ENCODE results near the gene CNTNAP2. TPM values are rescaled to one million over a fixed set of nuclear protein-coding genes. Genes with fewer than 3 reads are reported as not detected.

CNTNAP2 gene
- total RNA-seq, 2 experiments from 2014 or later, result 0.28 TPM; not detected in 1

- intact Hi-C loops (cut with micrococcal nuclease; ENCODE audit: unreplicated experiment), result no loop called here
- CTCF ChIA-PET (ENCODE audit: unreplicated experiment), result no interaction called here
- H3K27ac ChIP-seq (ENCODE audit: low read depth, low read length, poor library complexity, severe bottlenecking), result no peak overlapping the region
- H3K4me1 ChIP-seq (ENCODE audit: insufficient read depth, low read length, poor library complexity, severe bottlenecking), result no peaks in the 10 kb centered on the region
- no peak for DNase-seq (ENCODE audit: low spot score)
- H2AFZ ChIP-seq (ENCODE audit: low read length), result no peak overlapping the region
- no peaks in the 10 kb centered on the region for H3K79me2 ChIP-seq (ENCODE audit: insufficient read depth, low read depth, low read length)
- no peak overlapping the region for H3K4me3 ChIP-seq (ENCODE audit: low read depth, low read length, poor library complexity, severe bottlenecking)
- no peaks in the 10 kb centered on the region for H3K36me3 ChIP-seq (ENCODE audit: insufficient read depth, low read length)
- no peaks in the 10 kb centered on the region for H3K9me2 ChIP-seq (ENCODE audit: insufficient read depth, low read length)
- H3K4me2 ChIP-seq (ENCODE audit: low read length), result no peak overlapping the region
- H3K9me3 ChIP-seq (ENCODE audit: low read length), result no peaks in the 10 kb centered on the region; the same call in 1 of the 2 replicates
- TF ChIP-seq EZH2phosphoT487 (IDR thresholded peaks at IDR 0.05; ENCODE audit: borderline replicate concordance, low read depth, low read length), result no peak
- TF ChIP-seq, protein P1, sequence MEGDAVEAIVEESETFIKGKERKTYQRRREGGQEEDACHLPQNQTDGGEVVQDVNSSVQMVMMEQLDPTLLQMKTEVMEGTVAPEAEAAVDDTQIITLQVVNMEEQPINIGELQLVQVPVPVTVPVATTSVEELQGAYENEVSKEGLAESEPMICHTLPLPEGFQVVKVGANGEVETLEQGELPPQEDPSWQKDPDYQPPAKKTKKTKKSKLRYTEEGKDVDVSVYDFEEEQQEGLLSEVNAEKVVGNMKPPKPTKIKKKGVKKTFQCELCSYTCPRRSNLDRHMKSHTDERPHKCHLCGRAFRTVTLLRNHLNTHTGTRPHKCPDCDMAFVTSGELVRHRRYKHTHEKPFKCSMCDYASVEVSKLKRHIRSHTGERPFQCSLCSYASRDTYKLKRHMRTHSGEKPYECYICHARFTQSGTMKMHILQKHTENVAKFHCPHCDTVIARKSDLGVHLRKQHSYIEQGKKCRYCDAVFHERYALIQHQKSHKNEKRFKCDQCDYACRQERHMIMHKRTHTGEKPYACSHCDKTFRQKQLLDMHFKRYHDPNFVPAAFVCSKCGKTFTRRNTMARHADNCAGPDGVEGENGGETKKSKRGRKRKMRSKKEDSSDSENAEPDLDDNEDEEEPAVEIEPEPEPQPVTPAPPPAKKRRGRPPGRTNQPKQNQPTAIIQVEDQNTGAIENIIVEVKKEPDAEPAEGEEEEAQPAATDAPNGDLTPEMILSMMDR (conservative IDR thresholded peaks at IDR 0.05; ENCODE audit: low read length), result no peak
- H4K20me1 ChIP-seq (ENCODE audit: insufficient read depth, low read length), result no peaks in the 10 kb centered on the region
- BruUV-seq (replicated peaks), result no TSS peak
- POLR2A ChIA-PET, result no interaction called here
Observed at GRCh38 chr7:146943483-146943882, 826.9 kb downstream of the CNTNAP2 start.

- H3K4me2 ChIP-seq (ENCODE audit: low read length), result no peak overlapping the region
- H3K4me1 ChIP-seq (ENCODE audit: insufficient read depth, low read length, poor library complexity, severe bottlenecking), result no peaks in the 10 kb centered on the region
- no peaks in the 10 kb centered on the region for H3K79me2 ChIP-seq (ENCODE audit: insufficient read depth, low read depth, low read length)
- H3K9me2 ChIP-seq (ENCODE audit: insufficient read depth, low read length), result no peaks in the 10 kb centered on the region
- no peak overlapping the region for H3K4me3 ChIP-seq (ENCODE audit: low read depth, low read length, poor library complexity, severe bottlenecking)
- H3K36me3 ChIP-seq (ENCODE audit: insufficient read depth, low read length), result no peaks in the 10 kb centered on the region
- ChIA-PET CTCF (ENCODE audit: unreplicated experiment) (no interaction called here), POLR2A (no interaction called here)
- H3K9me3 ChIP-seq (ENCODE audit: low read length), result no peaks in the 10 kb centered on the region
- H3K27ac ChIP-seq (ENCODE audit: low read depth, low read length, poor library complexity, severe bottlenecking), result no peak overlapping the region
- H2AFZ ChIP-seq (ENCODE audit: low read length), result no peak overlapping the region
- BruUV-seq (replicated peaks), result no TSS peak
- intact Hi-C loops (cut with micrococcal nuclease; ENCODE audit: unreplicated experiment), result no loop called here
- no peak for DNase-seq (ENCODE audit: low spot score)
- no peaks in the 10 kb centered on the region for H4K20me1 ChIP-seq (ENCODE audit: insufficient read depth, low read length)
- TF ChIP-seq, protein P1 (conservative IDR thresholded peaks at IDR 0.05; ENCODE audit: low read length), result no peak
- TF ChIP-seq EZH2phosphoT487 (IDR thresholded peaks at IDR 0.05; ENCODE audit: borderline replicate concordance, low read depth, low read length), result no peak
Observed at GRCh38 chr7:146948703-146949102, 832.1 kb downstream of the CNTNAP2 start.

DNA sequence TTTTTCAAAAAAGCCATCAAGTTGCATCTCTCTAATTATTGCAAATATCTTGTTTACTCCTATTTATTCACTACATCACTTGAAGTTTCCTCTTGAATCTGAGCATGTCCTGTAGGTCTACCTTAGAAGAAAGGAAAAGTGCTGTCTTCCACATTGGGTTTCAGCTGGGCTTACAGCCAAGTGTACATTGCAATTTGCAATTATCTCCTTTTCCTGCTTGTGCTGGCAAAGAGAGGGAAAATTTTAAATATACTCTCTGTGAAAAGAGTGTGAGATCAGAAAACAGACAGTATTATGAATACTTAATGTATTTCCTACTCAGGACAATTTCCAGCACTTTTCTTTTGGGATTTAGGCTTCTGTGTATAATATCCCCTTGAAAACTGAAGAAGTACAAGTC, 839.7 kb downstream of the CNTNAP2 start:
- ChIA-PET POLR2A (no interaction called here), CTCF (ENCODE audit: unreplicated experiment) (no interaction called here)
- no peaks in the 10 kb centered on the region for H3K36me3 ChIP-seq (ENCODE audit: insufficient read depth, low read length)
- intact Hi-C loops (cut with micrococcal nuclease; ENCODE audit: unreplicated experiment), result no loop called here
- H3K9me3 ChIP-seq (ENCODE audit: low read length), result no peaks in the 10 kb centered on the region
- no peaks in the 10 kb centered on the region for H3K9me2 ChIP-seq (ENCODE audit: insufficient read depth, low read length)
- no peak overlapping the region for H3K4me2 ChIP-seq (ENCODE audit: low read length)
- no peaks in the 10 kb centered on the region for H4K20me1 ChIP-seq (ENCODE audit: insufficient read depth, low read length)
- TF ChIP-seq, protein P1 (conservative IDR thresholded peaks at IDR 0.05; ENCODE audit: low read length), result no peak
- TF ChIP-seq EZH2phosphoT487 (IDR thresholded peaks at IDR 0.05; ENCODE audit: borderline replicate concordance, low read depth, low read length), result no peak
- H2AFZ ChIP-seq (ENCODE audit: low read length), result no peak overlapping the region
- H3K79me2 ChIP-seq (ENCODE audit: insufficient read depth, low read depth, low read length), result no peaks in the 10 kb centered on the region
- no peak for DNase-seq (ENCODE audit: low spot score)
- H3K4me3 ChIP-seq (ENCODE audit: low read depth, low read length, poor library complexity, severe bottlenecking), result no peak overlapping the region
- H3K27ac ChIP-seq (ENCODE audit: low read depth, low read length, poor library complexity, severe bottlenecking), result no peak overlapping the region
- H3K4me1 ChIP-seq (ENCODE audit: insufficient read depth, low read length, poor library complexity, severe bottlenecking), result no peaks in the 10 kb centered on the region
- no TSS peak for BruUV-seq (replicated peaks)
